HepG2 (cell line): ENCODE results near the gene NPPB. TPM values are rescaled to one million over a fixed set of nuclear protein-coding genes. Genes with fewer than 3 reads are reported as not detected.

Experiments used
- ARID3A ChIP-seq: IDR thresholded peaks from 2 replicates; pipeline ENCODE4 v1.6.1; 2012; ENCODE audit warnings: low read depth, low read length, improper control_type of control experiment
- BCLAF1 ChIP-seq: fragments of 450-650 bp; IDR thresholded peaks from 2 replicates; pipeline ENCODE4 v1.6.1; 2017; ENCODE audit warnings: mild to moderate bottlenecking
- CCDC6 ChIP-seq: sonication (generic); formaldehyde crosslinking; IDR thresholded peaks from 2 replicates; pipeline ENCODE4 v1.8.1; 2022; ENCODE audit warnings: mild to moderate bottlenecking, missing genetic modification reagents, moderate library complexity
- ELK4 ChIP-seq: sonication (generic); formaldehyde crosslinking; IDR thresholded peaks from 2 replicates; pipeline ENCODE4 v1.9.0; 2021; ENCODE audit warnings: missing genetic modification reagents, borderline replicate concordance
- FOSL1 ChIP-seq: sonication (generic); formaldehyde crosslinking; IDR thresholded peaks from 2 replicates; pipeline ENCODE4 v1.9.0; 2021; ENCODE audit warnings: missing genetic modification reagents, borderline replicate concordance
- HMGA1 ChIP-seq: sonication (generic); formaldehyde crosslinking; conservative IDR thresholded peaks from 2 replicates; pipeline ENCODE4 v1.4.0; 2020; ENCODE audit warnings: missing genetic modification reagents
- MIER2 ChIP-seq: IDR thresholded peaks from 2 replicates; pipeline ENCODE4 v1.6.1; 2016; ENCODE audit warnings: missing biosample characterization, missing genetic modification reagents
- MLX ChIP-seq: IDR thresholded peaks from 2 replicates; pipeline ENCODE4 v1.6.1; 2016
- MZF1 ChIP-seq: sonication (generic); formaldehyde crosslinking; IDR thresholded peaks from 2 replicates; pipeline ENCODE4 v1.8.1; 2023; ENCODE audit warnings: mild to moderate bottlenecking, missing genetic modification reagents, borderline replicate concordance
- NCOR1 ChIP-seq: fragments of 200-600 bp; sonication (generic); IDR thresholded peaks from 2 replicates; pipeline ENCODE4 v1.7.0; 2017; ENCODE audit warnings: antibody characterized with exemption, low read length, borderline replicate concordance
- TBL1XR1 ChIP-seq: fragments of 150-350 bp; IDR thresholded peaks from 2 replicates; pipeline ENCODE4 v1.6.1; 2014; ENCODE audit warnings: borderline replicate concordance, low read length; ENCODE audit not compliant: partially characterized antibody
- THAP11 ChIP-seq: IDR thresholded peaks from 2 replicates; pipeline ENCODE4 v1.6.1; 2016; ENCODE audit warnings: missing biosample characterization, missing genetic modification reagents
- ZFAT ChIP-seq: sonication (generic); formaldehyde crosslinking; conservative IDR thresholded peaks from 2 replicates; pipeline ENCODE4 v1.8.1; 2023; ENCODE audit warnings: missing genetic modification reagents, inconsistent platforms
- ZFP37 ChIP-seq: sonication (generic); formaldehyde crosslinking; IDR thresholded peaks from 2 replicates; pipeline ENCODE4 v1.4.0; 2020; ENCODE audit warnings: missing genetic modification reagents, borderline replicate concordance
- ZNF335 ChIP-seq: sonication (generic); formaldehyde crosslinking; IDR thresholded peaks from 2 replicates; pipeline ENCODE4 v1.4.0; 2020; ENCODE audit warnings: missing genetic modification reagents
- ZNF569 ChIP-seq: sonication (generic); formaldehyde crosslinking; IDR thresholded peaks from 2 replicates; pipeline ENCODE4 v1.5.0; 2020; ENCODE audit warnings: mild to moderate bottlenecking, missing genetic modification reagents, moderate library complexity, borderline replicate concordance
- ZNF572 ChIP-seq: sonication (generic); formaldehyde crosslinking; IDR thresholded peaks from 2 replicates; pipeline ENCODE4 v1.5.1; 2020; ENCODE audit warnings: mild to moderate bottlenecking, missing genetic modification reagents
- ZSCAN9 ChIP-seq: IDR thresholded peaks from 2 replicates; pipeline ENCODE4 v1.6.1; 2016; ENCODE audit warnings: borderline replicate concordance
- polyA plus RNA-seq, 8 experiments: library from polyadenylated mRNA; depleted of rRNA in 3 of 8; stranded (reverse) in 7 of 8; unstranded in 1 of 8; fragments of >200 nt; fragmentation: Illumina TruSeq in 4 of 8; extraction: Trizol in 4 of 8; gene quantifications; 2 replicates each; pipeline versions ENCODE4 v1.2.1 to v1.2.3, GENCODE V29; 2011 to 2016; ENCODE audit warnings: low read depth in 4 of 8, missing spikeins in 1 of 8, mixed read lengths in 1 of 8; ENCODE audit not compliant: insufficient read depth in 1 of 8
- total RNA-seq, 5 experiments: library from RNA; depleted of rRNA; stranded (reverse); fragments of >200 nt; fragmentation: Illumina TruSeq; extraction: Trizol; gene quantifications; 2 replicates each; pipeline ENCODE4 v1.2.3, GENCODE V29; 2016; ENCODE audit warnings: low read depth in 1 of 5
- TF ChIP-seq, protein P1 (sequence below): sonication (generic); formaldehyde crosslinking; IDR thresholded peaks from 2 replicates; pipeline ENCODE4 v1.8.1; 2023; ENCODE audit warnings: missing genetic modification reagents, inconsistent platforms, borderline replicate concordance

The NPPB gene
- total and polyA plus RNA-seq, 2 of the 13 experiments (the other 11 are each of a cell fraction or from before 2014, with no cell fraction given): 1.9 TPM; not detected in 1

- TF ChIP-seq CCDC6 (CRISPR knock-in tag) (peak; percentile 83), ZFAT (CRISPR knock-in tag) (no peak), ELK4 (CRISPR knock-in tag) (no peak), MIER2 (CRISPR knock-in tag) (peak; percentile 91), ZSCAN9 (CRISPR knock-in tag) (peak; percentile 53; the same call in 1 of the 2 replicates), NCOR1 (peak; percentile 97), MLX (CRISPR knock-in tag) (peak; percentile 89), BCLAF1 (no peak), MZF1 (no peak), TBL1XR1 (peak; percentile 80), ZNF572 (peak; percentile 67; the same call in 1 of the 2 replicates), HMGA1 (CRISPR knock-in tag) (no peak), THAP11 (CRISPR knock-in tag) (peak; percentile 72), ARID3A (peak; percentile 95), ZNF569 (CRISPR knock-in tag) (no peak), ZFP37 (CRISPR knock-in tag) (peak; percentile 68; the same call in 1 of the 2 replicates), ZNF335 (CRISPR knock-in tag) (0 out of 2 replicates have a peak, but pooled peaks have one; percentile 37), FOSL1 (CRISPR knock-in tag) (no peak)
- TF ChIP-seq, protein P1, sequence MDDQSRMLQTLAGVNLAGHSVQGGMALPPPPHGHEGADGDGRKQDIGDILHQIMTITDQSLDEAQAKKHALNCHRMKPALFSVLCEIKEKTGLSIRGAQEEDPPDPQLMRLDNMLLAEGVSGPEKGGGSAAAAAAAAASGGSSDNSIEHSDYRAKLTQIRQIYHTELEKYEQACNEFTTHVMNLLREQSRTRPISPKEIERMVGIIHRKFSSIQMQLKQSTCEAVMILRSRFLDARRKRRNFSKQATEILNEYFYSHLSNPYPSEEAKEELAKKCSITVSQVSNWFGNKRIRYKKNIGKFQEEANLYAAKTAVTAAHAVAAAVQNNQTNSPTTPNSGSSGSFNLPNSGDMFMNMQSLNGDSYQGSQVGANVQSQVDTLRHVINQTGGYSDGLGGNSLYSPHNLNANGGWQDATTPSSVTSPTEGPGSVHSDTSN: no peak
Measured at GRCh38 chr1:11842154-11843041, 16.3 kb downstream of the NPPB start (continued).
